ENCODE data around the gene PSAPL1. TPM values are rescaled to one million over a fixed set of nuclear protein-coding genes. Genes with fewer than 3 reads are reported as not detected.

Gene PSAPL1
- total RNA-seq, 1 donor from 2014 or later, result not detected

DNA sequence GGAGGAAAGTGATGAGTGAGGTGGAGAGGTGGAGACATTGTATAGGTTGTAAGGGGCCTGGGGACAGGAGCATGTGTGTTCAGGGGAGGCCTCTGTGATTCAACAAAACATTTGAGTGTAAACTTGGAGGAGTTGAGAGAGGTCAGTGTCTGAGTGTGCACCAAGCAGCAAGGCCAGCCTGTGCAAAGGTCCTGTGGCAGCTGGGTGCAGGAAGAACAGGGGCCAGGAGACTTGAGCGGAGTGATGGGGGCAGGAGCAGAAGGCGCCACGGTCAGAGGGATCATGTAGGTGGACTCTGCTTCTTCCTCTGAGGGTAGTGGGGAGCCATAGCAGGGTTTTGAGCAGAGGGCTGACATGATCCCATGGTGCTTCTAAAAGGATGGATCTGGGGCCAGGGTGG lies 9.6 kb upstream of the PSAPL1 start:
- peaks cover 7% of the 10 kb centered on the region for H3K27me3 ChIP-seq (ENCODE audit: insufficient read depth, low read length)
- Mint-ChIP-seq H3K4me1 (ENCODE audit: low read depth, unreplicated experiment) (no peaks in the 10 kb centered on the region), H3K4me3 (ENCODE audit: unreplicated experiment) (peak overlapping the region; percentile 35), H3K9me3 (ENCODE audit: unreplicated experiment) (peaks cover 1% of the 10 kb centered on the region), H3K36me3 (ENCODE audit: low read depth, unreplicated experiment) (peaks cover 2% of the 10 kb centered on the region), H3K27ac (ENCODE audit: unreplicated experiment) (no peak overlapping the region), H3K27me3 (ENCODE audit: low read depth, unreplicated experiment) (peaks cover 50% of the 10 kb centered on the region)
- no peaks in the 10 kb centered on the region for H3K79me2 ChIP-seq (ENCODE audit: insufficient read depth, low read length)
- FAIRE-seq (no peak), DNase-seq (ENCODE audit: low read depth) (no peak)
- peaks cover under 1% of the 10 kb centered on the region for H3K9me3 ChIP-seq (ENCODE audit: insufficient read depth, low read depth, low read length)
- no peak overlapping the region for H3K9ac ChIP-seq (ENCODE audit: low read length)
- H3K4me1 ChIP-seq (ENCODE audit: insufficient read depth, low read length), result no peaks in the 10 kb centered on the region
- H3K4me3 ChIP-seq (ENCODE audit: insufficient read depth, low read depth, low read length), result no peak overlapping the region
- H4K20me1 ChIP-seq (ENCODE audit: insufficient read depth, low read length), result peaks cover 31% of the 10 kb centered on the region
- no peak overlapping the region for H3K4me2 ChIP-seq (ENCODE audit: low read length)
- no peak for TF ChIP-seq EZH2 (IDR thresholded peaks at IDR 0.05; ENCODE audit: insufficient read depth, low read length)
- TF ChIP-seq, protein P1, sequence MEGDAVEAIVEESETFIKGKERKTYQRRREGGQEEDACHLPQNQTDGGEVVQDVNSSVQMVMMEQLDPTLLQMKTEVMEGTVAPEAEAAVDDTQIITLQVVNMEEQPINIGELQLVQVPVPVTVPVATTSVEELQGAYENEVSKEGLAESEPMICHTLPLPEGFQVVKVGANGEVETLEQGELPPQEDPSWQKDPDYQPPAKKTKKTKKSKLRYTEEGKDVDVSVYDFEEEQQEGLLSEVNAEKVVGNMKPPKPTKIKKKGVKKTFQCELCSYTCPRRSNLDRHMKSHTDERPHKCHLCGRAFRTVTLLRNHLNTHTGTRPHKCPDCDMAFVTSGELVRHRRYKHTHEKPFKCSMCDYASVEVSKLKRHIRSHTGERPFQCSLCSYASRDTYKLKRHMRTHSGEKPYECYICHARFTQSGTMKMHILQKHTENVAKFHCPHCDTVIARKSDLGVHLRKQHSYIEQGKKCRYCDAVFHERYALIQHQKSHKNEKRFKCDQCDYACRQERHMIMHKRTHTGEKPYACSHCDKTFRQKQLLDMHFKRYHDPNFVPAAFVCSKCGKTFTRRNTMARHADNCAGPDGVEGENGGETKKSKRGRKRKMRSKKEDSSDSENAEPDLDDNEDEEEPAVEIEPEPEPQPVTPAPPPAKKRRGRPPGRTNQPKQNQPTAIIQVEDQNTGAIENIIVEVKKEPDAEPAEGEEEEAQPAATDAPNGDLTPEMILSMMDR (IDR thresholded peaks at IDR 0.05; ENCODE audit: insufficient read depth, low read depth, low read length), result no peak
- H2AFZ ChIP-seq (ENCODE audit: low read depth, low read length), result no peak overlapping the region
- no peak overlapping the region for H3K27ac ChIP-seq (ENCODE audit: low read depth, low read length)
- no peaks in the 10 kb centered on the region for H3K36me3 ChIP-seq (ENCODE audit: insufficient read depth, low read length)

DNA sequence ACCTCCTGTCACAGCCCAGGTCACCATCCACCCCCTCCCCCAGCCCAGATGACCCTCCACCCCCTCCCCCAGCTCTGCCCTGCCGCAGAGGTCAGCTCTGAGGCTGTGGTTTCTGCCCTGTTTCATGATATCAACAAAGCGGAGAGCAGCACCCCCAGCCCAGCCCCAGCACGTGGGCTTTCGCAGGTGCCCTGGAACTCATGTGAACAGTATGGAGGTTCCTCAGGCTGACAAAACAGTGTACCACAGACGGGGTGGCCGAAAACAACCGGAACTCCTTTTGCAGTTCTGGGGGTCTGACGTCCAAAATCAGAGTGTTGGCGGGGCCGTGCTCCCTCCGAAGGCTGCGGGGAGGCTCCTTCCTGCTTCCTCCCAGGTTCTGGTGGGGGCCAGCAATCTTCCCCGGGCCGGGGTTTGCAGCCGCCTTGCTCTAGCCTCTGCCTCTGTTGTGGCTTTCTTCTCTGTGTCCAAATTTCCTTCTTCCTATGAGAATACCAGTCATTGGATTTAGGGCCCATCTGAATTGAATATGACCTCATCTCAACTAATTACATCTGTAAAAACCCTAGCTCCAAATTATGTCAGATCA lies 7.9 kb upstream of the PSAPL1 start:
- no peak overlapping the region for H2AFZ ChIP-seq (ENCODE audit: low read depth, low read length)
- no peak overlapping the region for H3K4me2 ChIP-seq (ENCODE audit: low read length)
- H3K4me3 ChIP-seq (ENCODE audit: insufficient read depth, low read depth, low read length), result no peak overlapping the region
- H3K9me3 ChIP-seq (ENCODE audit: insufficient read depth, low read depth, low read length), result peaks cover 8% of the 10 kb centered on the region
- H3K27me3 Mint-ChIP-seq (ENCODE audit: low read depth, unreplicated experiment), result peaks cover 50% of the 10 kb centered on the region
- H3K27ac ChIP-seq (ENCODE audit: low read depth, low read length), result no peak overlapping the region
- no peak for FAIRE-seq
- no peak for DNase-seq (ENCODE audit: low read depth)
- no peaks in the 10 kb centered on the region for H3K4me1 ChIP-seq (ENCODE audit: insufficient read depth, low read length)
- no peaks in the 10 kb centered on the region for H3K79me2 ChIP-seq (ENCODE audit: insufficient read depth, low read length)
- H3K4me3 Mint-ChIP-seq (ENCODE audit: unreplicated experiment), result no peak overlapping the region
- TF ChIP-seq, protein P1 (IDR thresholded peaks at IDR 0.05; ENCODE audit: insufficient read depth, low read depth, low read length), result no peak
- no peak for TF ChIP-seq EZH2 (IDR thresholded peaks at IDR 0.05; ENCODE audit: insufficient read depth, low read length)
- H3K9ac ChIP-seq (ENCODE audit: low read length), result no peak overlapping the region
- H3K4me1 Mint-ChIP-seq (ENCODE audit: low read depth, unreplicated experiment), result no peaks in the 10 kb centered on the region
- peaks cover 34% of the 10 kb centered on the region for H4K20me1 ChIP-seq (ENCODE audit: insufficient read depth, low read length)
- no peaks in the 10 kb centered on the region for H3K36me3 ChIP-seq (ENCODE audit: insufficient read depth, low read length)
- H3K9me3 Mint-ChIP-seq (ENCODE audit: unreplicated experiment), result peaks cover 4% of the 10 kb centered on the region
- peaks cover 6% of the 10 kb centered on the region for H3K27me3 ChIP-seq (ENCODE audit: insufficient read depth, low read length)
- H3K36me3 Mint-ChIP-seq (ENCODE audit: low read depth, unreplicated experiment), result peaks cover 2% of the 10 kb centered on the region
- H3K27ac Mint-ChIP-seq (ENCODE audit: unreplicated experiment), result no peak overlapping the region

DNA sequence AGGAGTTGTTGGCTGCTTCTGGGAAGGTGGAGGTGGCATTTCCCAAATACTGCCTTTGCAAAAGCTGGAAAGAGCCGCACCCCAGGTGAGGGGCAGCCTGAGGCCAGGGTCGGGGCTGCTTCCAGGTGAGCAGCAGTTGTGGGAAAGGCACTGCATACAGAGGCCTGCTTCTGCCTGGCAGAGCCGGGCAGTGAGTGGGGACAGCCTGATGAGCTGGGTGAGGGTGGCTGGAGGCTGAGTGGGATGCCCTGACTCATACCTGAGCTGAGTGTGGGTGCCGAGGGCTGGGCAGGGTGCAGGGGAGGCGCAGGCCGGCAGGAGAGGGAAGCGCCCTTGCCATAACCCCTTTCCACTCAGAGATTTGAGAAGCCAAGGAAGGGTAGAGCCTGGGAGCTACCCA lies 6.5 kb upstream of the PSAPL1 start:
- FAIRE-seq, result no peak
- TF ChIP-seq, protein P1 (IDR thresholded peaks at IDR 0.05; ENCODE audit: insufficient read depth, low read depth, low read length), result no peak
- TF ChIP-seq EZH2 (IDR thresholded peaks at IDR 0.05; ENCODE audit: insufficient read depth, low read length), result no peak
- Histone ChIP-seq H3K4me3 (ENCODE audit: insufficient read depth, low read depth, low read length) (no peak overlapping the region), H3K27ac (ENCODE audit: low read depth, low read length) (no peak overlapping the region), H3K9me3 (ENCODE audit: insufficient read depth, low read depth, low read length) (peaks cover 8% of the 10 kb centered on the region), H3K27me3 (ENCODE audit: insufficient read depth, low read length) (no peaks in the 10 kb centered on the region), H3K9ac (ENCODE audit: low read length) (no peak overlapping the region), H4K20me1 (ENCODE audit: insufficient read depth, low read length) (peaks cover 25% of the 10 kb centered on the region), H3K36me3 (ENCODE audit: insufficient read depth, low read length) (no peaks in the 10 kb centered on the region), H3K4me2 (ENCODE audit: low read length) (no peak overlapping the region), H3K4me1 (ENCODE audit: insufficient read depth, low read length) (no peaks in the 10 kb centered on the region), H2AFZ (ENCODE audit: low read depth, low read length) (no peak overlapping the region), H3K79me2 (ENCODE audit: insufficient read depth, low read length) (no peaks in the 10 kb centered on the region)
- H3K4me1 Mint-ChIP-seq (ENCODE audit: low read depth, unreplicated experiment), result no peaks in the 10 kb centered on the region
- H3K27me3 Mint-ChIP-seq (ENCODE audit: low read depth, unreplicated experiment), result peaks cover 35% of the 10 kb centered on the region
- H3K9me3 Mint-ChIP-seq (ENCODE audit: unreplicated experiment), result peaks cover 4% of the 10 kb centered on the region
- DNase-seq (ENCODE audit: low read depth), result no peak
- H3K4me3 Mint-ChIP-seq (ENCODE audit: unreplicated experiment), result no peak overlapping the region
- no peak overlapping the region for H3K27ac Mint-ChIP-seq (ENCODE audit: unreplicated experiment)
- peaks cover 2% of the 10 kb centered on the region for H3K36me3 Mint-ChIP-seq (ENCODE audit: low read depth, unreplicated experiment)

Measured in astrocyte (in vitro differentiated cells and primary cell).